Hepatocyte (in vitro differentiated cells): ENCODE results near the gene ABI1.

ENCODE experiments used
- CTCF ChIP-seq: fragments of 200-600 bp; sonication (generic); IDR thresholded peaks from 2 replicates; pipeline ENCODE4 v1.5.1; 2016; ENCODE audit warnings: antibody characterized with exemption, mild to moderate bottlenecking; ENCODE audit not compliant: poor library complexity
- EZH2 ChIP-seq: fragments of 200-600 bp; sonication (generic); IDR thresholded peaks from 2 replicates; pipeline ENCODE4 v1.6.1; 2016; ENCODE audit warnings: antibody characterized with exemption, mild to moderate bottlenecking, borderline replicate concordance

DNA sequence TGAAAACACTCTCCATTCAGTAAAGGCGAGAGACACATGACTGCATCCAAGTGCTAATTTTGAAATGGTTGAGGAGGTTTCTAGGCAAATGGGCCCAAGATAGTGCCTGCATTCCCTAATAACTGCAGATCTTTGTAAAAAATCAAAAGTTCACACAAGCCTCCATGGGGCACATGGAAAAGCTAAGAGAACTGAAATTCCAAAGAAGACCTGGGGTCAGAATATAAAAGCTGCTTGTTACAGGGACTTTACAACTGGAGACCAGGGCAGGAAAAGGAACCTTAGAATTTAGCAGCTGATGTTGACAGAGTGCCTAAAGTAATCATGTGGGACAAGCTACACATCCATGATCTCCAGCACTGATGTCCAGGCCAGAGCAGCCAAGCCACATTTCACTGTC lies 10.0 kb upstream of the ABI1 start:
- TF ChIP-seq CTCF (no peak), EZH2 (no peak)
